SK-N-SH (cell line): ENCODE results near the gene FAM149A. TPM values are rescaled to one million over a fixed set of nuclear protein-coding genes. Genes with fewer than 3 reads are reported as not detected.

Experiments used
- CTCF ChIA-PET: fragments of 300-600, 350-600 bp; formaldehyde crosslinking; extraction: SDS; loops from one replicate; lab custom pipeline; 2021; lab: Yijun Ruan, JAX
- POLR2A ChIA-PET: fragments of 350-600 bp; sonication (Branson Sonifier 250); formaldehyde crosslinking; extraction: SDS; loops from one replicate; lab custom pipeline; 2020; ENCODE audit warnings: antibody characterized with exemption, inconsistent platforms; lab: Yijun Ruan, JAX
- DNase-seq: peaks from one replicate; pipeline ENCODE4 v3.0.0; 2012
- H2AFZ ChIP-seq: fragments of 200-600 bp; sonication (generic); 2 replicates; pipeline ENCODE4 v1.8.1; 2016; ENCODE audit warnings: antibody characterized with exemption, mild to moderate bottlenecking, low read depth
- H3F3A ChIP-seq: fragments of 200-600 bp; sonication (generic); replicated peaks from 2 replicates; pipeline ENCODE3; 2016; ENCODE audit warnings: antibody characterized with exemption, mild to moderate bottlenecking; ENCODE audit not compliant: insufficient read depth
- H3K27ac ChIP-seq, 2 experiments: fragments of 200-500 bp in 1 of 2; fragments of 200-600 bp in 1 of 2; sonication (Bioruptor generic) in 1 of 2; sonication (generic), shearing (Covaris generic) in 1 of 2; 2 replicates each; pipeline versions ENCODE4 v1.5.1 to v1.6.1; 2014 to 2016; ENCODE audit warnings: low read depth in 2 of 2, inconsistent platforms in 1 of 2, low read length in 1 of 2, mild to moderate bottlenecking in 1 of 2, mixed read lengths in 1 of 2
- H3K27me3 ChIP-seq: fragments of 200-600 bp; sonication (generic), shearing (Covaris generic); 2 replicates; pipeline ENCODE4 v1.6.1; 2016; ENCODE audit warnings: mixed run types; ENCODE audit not compliant: insufficient read depth
- H3K36me3 ChIP-seq, 2 experiments: fragments of 200-500 bp in 1 of 2; fragments of 200-600 bp in 1 of 2; sonication (Bioruptor generic) in 1 of 2; sonication (generic) in 1 of 2; replicated peaks in 1 of 2; 2 replicates each; pipeline versions ENCODE3 to v1.5.1; 2014 to 2016; ENCODE audit warnings: low read length in 1 of 2, mild to moderate bottlenecking in 1 of 2; ENCODE audit not compliant: insufficient read depth in 2 of 2, control insufficient read depth in 1 of 2
- H3K4me1 ChIP-seq, 2 experiments: fragments of 200-500 bp in 1 of 2; fragments of 200-600 bp in 1 of 2; sonication (Bioruptor generic) in 1 of 2; sonication (generic), shearing (Covaris generic) in 1 of 2; 2 replicates each; pipeline versions ENCODE4 v1.5.1 to v1.6.1; 2014 to 2016; ENCODE audit warnings: low read depth in 1 of 2, low read length in 1 of 2, mixed run types in 1 of 2; ENCODE audit not compliant: insufficient read depth in 2 of 2, control insufficient read depth in 1 of 2
- H3K4me2 ChIP-seq: fragments of 200-600 bp; sonication (generic), shearing (Covaris generic); 2 replicates; pipeline ENCODE4 v1.6.1; 2017; ENCODE audit warnings: mixed run types
- H3K4me3 ChIP-seq, 2 experiments: fragments of 200-500 bp in 1 of 2; fragments of 200-600 bp in 1 of 2; sonication (Bioruptor generic) in 1 of 2; sonication (generic), shearing (Covaris generic) in 1 of 2; 2 replicates each; pipeline versions ENCODE4 v1.5.1 to v1.8.1; 2014 to 2016; ENCODE audit warnings: low read depth in 2 of 2, inconsistent platforms in 1 of 2, low read length in 1 of 2, mild to moderate bottlenecking in 1 of 2, mixed read lengths in 1 of 2, moderate library complexity in 1 of 2
- H3K79me2 ChIP-seq: fragments of 200-600 bp; sonication (generic); 2 replicates; pipeline ENCODE4 v1.8.1; 2017; ENCODE audit warnings: mild to moderate bottlenecking; ENCODE audit not compliant: insufficient read depth
- H3K9ac ChIP-seq: fragments of 200-600 bp; sonication (generic); 2 replicates; pipeline ENCODE4 v1.6.1; 2017; ENCODE audit warnings: mixed run types
- H3K9me2 ChIP-seq: fragments of 200-600 bp; sonication (generic); 2 replicates; pipeline ENCODE4 v1.6.1; 2017; ENCODE audit warnings: mixed run types
- H3K9me3 ChIP-seq: fragments of 200-600 bp; sonication (generic); 2 replicates; pipeline ENCODE4 v1.6.1; 2017; ENCODE audit warnings: mixed run types, mild to moderate bottlenecking, moderate library complexity
- H4K20me1 ChIP-seq: fragments of 200-600 bp; sonication (generic); 2 replicates; pipeline ENCODE4 v1.6.1; 2017; ENCODE audit warnings: mild to moderate bottlenecking, mixed run types; ENCODE audit not compliant: insufficient read depth
- ELF1 ChIP-seq: IDR thresholded peaks from 2 replicates; pipeline ENCODE4 v1.4.0; 2012
- EP300 ChIP-seq, 2 experiments: IDR thresholded peaks; 2 replicates each; pipeline versions ENCODE4 v1.4.0 to v1.6.1; 2012; ENCODE audit warnings: borderline replicate concordance in 1 of 2, low read depth in 1 of 2, low read length in 1 of 2
- EZH2phosphoT487 ChIP-seq: fragments of 200-600 bp; sonication (generic); IDR thresholded peaks from 2 replicates; pipeline ENCODE4 v1.6.1; 2017; ENCODE audit warnings: low read depth, mixed run types, mild to moderate bottlenecking, antibody characterized with exemption, moderate library complexity, borderline replicate concordance
- NFIC ChIP-seq: IDR thresholded peaks from 2 replicates; pipeline ENCODE4 v1.4.0; 2012; ENCODE audit warnings: borderline replicate concordance
- NRF1 ChIP-seq: IDR thresholded peaks from 2 replicates; pipeline ENCODE4 v1.6.1; 2012; ENCODE audit warnings: low read depth, mild to moderate bottlenecking, low read length
- PBX3 ChIP-seq: IDR thresholded peaks from 2 replicates; pipeline ENCODE4; 2012
- RFX5 ChIP-seq: IDR thresholded peaks from 2 replicates; pipeline ENCODE4 v1.6.1; 2012; ENCODE audit warnings: mild to moderate bottlenecking, improper control_type of control experiment, low read length
- SMC3 ChIP-seq: IDR thresholded peaks from 2 replicates; pipeline ENCODE4 v1.6.1; 2012; ENCODE audit warnings: low read depth, low read length, improper control_type of control experiment
- TAF1 ChIP-seq: IDR thresholded peaks from 2 replicates; pipeline ENCODE4 v1.6.1; 2012; ENCODE audit warnings: low read depth, mild to moderate bottlenecking, low read length, moderate library complexity, borderline replicate concordance
- TEAD4 ChIP-seq: IDR thresholded peaks from 2 replicates; pipeline ENCODE4 v1.4.0; 2012; ENCODE audit warnings: mild to moderate bottlenecking, borderline replicate concordance; ENCODE audit not compliant: insufficient read depth
- USF1 ChIP-seq: IDR thresholded peaks from 2 replicates; pipeline ENCODE4 v1.4.0; 2012; ENCODE audit warnings: low read depth, borderline replicate concordance
- USF2 ChIP-seq: fragments of 150-350 bp; IDR thresholded peaks from 2 replicates; pipeline ENCODE4 v1.6.1; 2017; ENCODE audit warnings: antibody characterized with exemption, low read length, low read depth, borderline replicate concordance
- ZBTB33 ChIP-seq: IDR thresholded peaks from 2 replicates; pipeline ENCODE4 v1.4.0; 2012; ENCODE audit warnings: low read depth, borderline replicate concordance
- WGBS: methylation state at CpG from one replicate; pipeline ENCODE4 v1.1.6; 2017; ENCODE audit warnings: low lambda C conversion rate; 5-methylcytosine and 5-hydroxymethylcytosine counted together
- polyA plus RNA-seq, 3 experiments: library from polyadenylated mRNA; depleted of rRNA; stranded (reverse); fragments of >200 nt; gene quantifications; 2 replicates each; pipeline ENCODE4 v1.2.3, GENCODE V29; 2012

The FAM149A gene
- polyA plus RNA-seq, 1 of the 3 experiments (the other 2 are of a cell fraction), result 0.38 TPM

GRCh38 chr4:186196063-186196462, 91.6 kb downstream of the FAM149A start:
- TF ChIP-seq NRF1 (no peak), NFIC (no peak), EP300 (IDR thresholded peaks at IDR 0.05; ENCODE audit: borderline replicate concordance in 1 of 2, low read depth in 1 of 2, low read length in 1 of 2) (no peak), TEAD4 (no peak), USF1 (no peak), PBX3 (no peak), TAF1 (no peak), EZH2phosphoT487 (no peak), RFX5 (no peak), ZBTB33 (no peak), USF2 (no peak), SMC3 (no peak), ELF1 (no peak)
- TF ChIP-seq, all 33 proteins: peak for 0
- WGBS, result 93% methylated on average over 6 of the region's 6 CpGs
- POLR2A ChIA-PET, result no interaction called here

More at GRCh38 chr4:186196063-186196462, 91.6 kb downstream of the FAM149A start:
- H3K4me1 ChIP-seq, result peaks cover 0 to 3% of the 10 kb centered on the region in 2 experiments; a peak in 2 of 4 replicates
- H3K79me2 ChIP-seq, result peaks cover 24% of the 10 kb centered on the region
- no peak overlapping the region for H3K4me2 ChIP-seq
- H3K9me2 ChIP-seq, result no peaks in the 10 kb centered on the region
- H3K9me3 ChIP-seq, result no peaks in the 10 kb centered on the region
- H3K27me3 ChIP-seq, result no peaks in the 10 kb centered on the region
- no peak overlapping the region for H3K9ac ChIP-seq
- H3K4me3 ChIP-seq, result no peak overlapping the region
- H4K20me1 ChIP-seq, result no peaks in the 10 kb centered on the region
- peaks cover 7 to 35% of the 10 kb centered on the region in 2 experiments for H3K36me3 ChIP-seq
- CTCF ChIA-PET, result interaction anchor here (0.5 to 1.2 kb wide), 2 partner anchors 158 to 1121 kb away, joined by 3 read pairs; no protein-coding TSS in a partner anchor
- peaks cover 11% of the 10 kb centered on the region for H3F3A ChIP-seq
- no peak for DNase-seq
- no peak overlapping the region for H2AFZ ChIP-seq
- H3K27ac ChIP-seq, result no peak overlapping the region
